Measurements from ENCODE around the gene CNGA4.
"Not testable (repeated sequence)": the region's sequence is repeated elsewhere in the genome, so short reads cannot be mapped to it uniquely, and the experiment has no call there.

CNGA4 gene

DNA sequence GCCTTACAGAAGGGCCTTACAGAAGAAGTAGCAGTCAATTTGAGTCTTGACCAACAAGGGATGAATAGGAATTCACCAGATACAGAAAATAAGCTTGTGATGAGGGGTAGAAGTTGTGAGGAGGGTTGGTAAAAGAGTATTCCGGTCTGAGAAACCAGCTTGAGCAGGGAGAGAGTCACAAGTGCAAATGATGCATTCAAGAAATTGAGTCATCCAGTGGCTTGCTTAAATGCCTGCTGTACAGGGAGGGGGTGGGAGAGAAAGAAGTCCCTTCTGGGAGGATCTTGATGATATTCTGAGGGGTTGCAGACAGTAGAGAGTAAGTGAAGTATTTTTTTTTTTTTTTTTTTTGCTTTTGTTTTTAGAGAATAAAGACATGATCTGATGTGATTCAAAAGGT lies 29.9 kb downstream of the CNGA4 start:
- ChIA-PET CTCF (interaction anchor here (0.7 kb wide), 1 partner anchor 759 kb away, joined by 3 read pairs; no protein-coding TSS in a partner anchor), POLR2A (ENCODE audit: low non-redundant PET) (no interaction called here)
- TF ChIP-seq, protein P1, sequence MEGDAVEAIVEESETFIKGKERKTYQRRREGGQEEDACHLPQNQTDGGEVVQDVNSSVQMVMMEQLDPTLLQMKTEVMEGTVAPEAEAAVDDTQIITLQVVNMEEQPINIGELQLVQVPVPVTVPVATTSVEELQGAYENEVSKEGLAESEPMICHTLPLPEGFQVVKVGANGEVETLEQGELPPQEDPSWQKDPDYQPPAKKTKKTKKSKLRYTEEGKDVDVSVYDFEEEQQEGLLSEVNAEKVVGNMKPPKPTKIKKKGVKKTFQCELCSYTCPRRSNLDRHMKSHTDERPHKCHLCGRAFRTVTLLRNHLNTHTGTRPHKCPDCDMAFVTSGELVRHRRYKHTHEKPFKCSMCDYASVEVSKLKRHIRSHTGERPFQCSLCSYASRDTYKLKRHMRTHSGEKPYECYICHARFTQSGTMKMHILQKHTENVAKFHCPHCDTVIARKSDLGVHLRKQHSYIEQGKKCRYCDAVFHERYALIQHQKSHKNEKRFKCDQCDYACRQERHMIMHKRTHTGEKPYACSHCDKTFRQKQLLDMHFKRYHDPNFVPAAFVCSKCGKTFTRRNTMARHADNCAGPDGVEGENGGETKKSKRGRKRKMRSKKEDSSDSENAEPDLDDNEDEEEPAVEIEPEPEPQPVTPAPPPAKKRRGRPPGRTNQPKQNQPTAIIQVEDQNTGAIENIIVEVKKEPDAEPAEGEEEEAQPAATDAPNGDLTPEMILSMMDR (conservative IDR thresholded peaks at IDR 0.05; ENCODE audit: low read depth) = no peak
- H3K27ac ChIP-seq = no peak overlapping the region
- no peak for DNase-seq (ENCODE audit: low spot score)

DNA sequence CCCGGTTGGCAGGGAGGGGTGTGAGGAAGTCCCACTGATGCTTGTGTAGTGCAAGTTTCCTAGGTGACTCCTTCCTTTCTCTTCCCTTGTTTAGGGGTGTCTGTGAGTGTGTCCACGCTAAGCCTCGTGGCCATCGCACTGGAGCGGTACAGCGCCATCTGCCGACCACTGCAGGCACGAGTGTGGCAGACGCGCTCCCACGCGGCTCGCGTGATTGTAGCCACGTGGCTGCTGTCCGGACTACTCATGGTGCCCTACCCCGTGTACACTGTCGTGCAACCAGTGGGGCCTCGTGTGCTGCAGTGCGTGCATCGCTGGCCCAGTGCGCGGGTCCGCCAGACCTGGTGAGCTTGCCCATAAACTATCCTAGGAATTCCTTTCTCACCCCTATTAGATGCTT lies 31.1 kb downstream of the CNGA4 start:
- TF ChIP-seq, protein P1 (conservative IDR thresholded peaks at IDR 0.05; ENCODE audit: low read depth) = no peak
- POLR2A ChIA-PET (ENCODE audit: low non-redundant PET) = no interaction called here
- DNase-seq (ENCODE audit: low spot score) = no peak
- H3K27ac ChIP-seq = no peak overlapping the region
- CTCF ChIA-PET = no interaction called here

DNA sequence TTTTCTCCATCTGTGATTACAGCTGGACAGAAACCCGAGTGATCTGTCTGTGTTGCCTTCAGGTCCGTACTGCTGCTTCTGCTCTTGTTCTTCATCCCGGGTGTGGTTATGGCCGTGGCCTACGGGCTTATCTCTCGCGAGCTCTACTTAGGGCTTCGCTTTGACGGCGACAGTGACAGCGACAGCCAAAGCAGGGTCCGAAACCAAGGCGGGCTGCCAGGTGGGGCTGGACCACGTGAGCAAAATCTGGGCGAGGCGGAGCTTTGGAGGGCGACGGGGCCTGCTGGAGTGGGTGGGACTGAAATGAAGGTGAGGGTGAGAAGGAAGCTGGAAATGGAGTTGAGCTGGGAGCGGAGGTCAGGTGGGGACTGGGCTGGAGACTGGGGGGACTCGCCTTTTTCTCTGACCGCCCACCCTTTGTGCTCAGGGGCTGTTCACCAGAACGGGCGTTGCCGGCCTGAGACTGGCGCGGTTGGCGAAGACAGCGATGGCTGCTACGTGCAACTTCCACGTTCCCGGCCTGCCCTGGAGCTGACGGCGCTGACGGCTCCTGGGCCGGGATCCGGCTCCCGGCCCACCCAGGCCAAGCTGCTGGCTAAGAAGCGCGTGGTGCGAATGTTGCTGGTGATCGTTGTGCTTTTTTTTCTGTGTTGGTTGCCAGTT lies 31.8 kb downstream of the CNGA4 start:
- ChIA-PET CTCF (no interaction called here), POLR2A (ENCODE audit: low non-redundant PET) (no interaction called here)
- DNase-seq (ENCODE audit: low spot score) = no peak
- TF ChIP-seq, protein P1 (conservative IDR thresholded peaks at IDR 0.05; ENCODE audit: low read depth) = no peak
- no peak overlapping the region for H3K27ac ChIP-seq

DNA sequence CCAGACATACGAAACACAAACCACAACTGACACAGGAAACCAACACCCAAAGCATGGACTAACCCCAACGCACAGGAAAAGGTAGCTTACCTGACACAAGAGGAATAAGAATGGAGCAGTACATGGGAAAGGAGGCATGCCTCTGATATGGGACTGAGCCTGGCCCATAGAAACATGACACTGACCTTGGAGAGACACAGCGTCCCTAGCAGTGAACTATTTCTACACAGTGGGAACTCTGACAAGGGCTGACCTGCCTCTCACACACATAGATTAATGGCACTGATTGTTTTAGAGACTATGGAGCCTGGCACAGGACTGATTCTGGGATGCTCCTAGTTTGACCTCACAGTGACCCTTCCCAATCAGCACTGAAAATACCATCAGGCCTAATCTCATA lies 32.7 kb downstream of the CNGA4 start:
- POLR2A ChIA-PET (ENCODE audit: low non-redundant PET) = no interaction called here
- TF ChIP-seq, protein P1 (conservative IDR thresholded peaks at IDR 0.05; ENCODE audit: low read depth) = no peak
- CTCF ChIA-PET = no interaction called here
- DNase-seq (ENCODE audit: low spot score) = no peak
- H3K27ac ChIP-seq = no peak overlapping the region

DNA sequence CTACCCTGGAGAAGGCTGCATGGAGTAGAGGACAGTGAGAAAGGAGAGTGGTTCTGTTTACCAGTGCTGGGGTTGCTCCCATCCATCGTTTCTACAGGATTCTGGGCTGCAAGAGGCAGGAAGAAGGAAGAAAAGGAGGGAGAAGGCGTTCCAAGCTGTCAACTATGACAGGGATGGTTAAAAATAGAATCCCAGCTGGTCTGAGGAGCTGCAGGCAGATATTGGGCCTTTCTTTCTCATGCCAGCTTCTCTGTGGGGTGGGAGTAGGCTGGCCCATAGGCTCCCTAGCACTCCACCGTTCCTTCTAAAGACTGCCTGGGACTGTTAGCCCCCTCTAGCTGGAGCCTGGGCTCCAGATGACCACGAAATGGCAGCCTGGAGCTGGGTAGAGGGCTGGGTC lies 34.3 kb downstream of the CNGA4 start:
- no peak for DNase-seq (ENCODE audit: low spot score)
- ChIA-PET CTCF (no interaction called here), POLR2A (ENCODE audit: low non-redundant PET) (no interaction called here)
- H3K27ac ChIP-seq = no peak overlapping the region
- TF ChIP-seq, protein P1 (conservative IDR thresholded peaks at IDR 0.05; ENCODE audit: low read depth) = no peak

DNA sequence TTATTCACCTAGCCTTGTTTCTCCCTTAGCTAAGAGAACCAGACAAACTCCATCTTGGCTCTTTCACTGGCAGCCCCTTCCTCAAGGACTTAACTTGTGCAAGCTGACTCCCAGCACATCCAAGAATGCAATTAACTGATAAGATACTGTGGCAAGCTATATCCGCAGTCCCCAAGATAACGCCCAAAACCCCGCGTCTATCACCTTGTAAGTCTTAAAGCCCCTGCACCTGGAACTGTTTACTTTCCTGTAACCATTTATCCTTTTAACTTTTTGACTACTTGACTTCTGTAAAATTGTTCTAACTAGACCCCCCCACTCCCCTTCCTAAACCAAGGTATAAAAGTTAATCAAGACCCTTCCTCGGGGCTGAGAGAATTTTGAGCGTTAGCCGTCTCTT lies 41.9 kb downstream of the CNGA4 start:
- DNase-seq (ENCODE audit: low spot score); POLR2A ChIA-PET (ENCODE audit: low non-redundant PET); H3K27ac ChIP-seq; CTCF ChIA-PET: not testable (repeated sequence)

DNA sequence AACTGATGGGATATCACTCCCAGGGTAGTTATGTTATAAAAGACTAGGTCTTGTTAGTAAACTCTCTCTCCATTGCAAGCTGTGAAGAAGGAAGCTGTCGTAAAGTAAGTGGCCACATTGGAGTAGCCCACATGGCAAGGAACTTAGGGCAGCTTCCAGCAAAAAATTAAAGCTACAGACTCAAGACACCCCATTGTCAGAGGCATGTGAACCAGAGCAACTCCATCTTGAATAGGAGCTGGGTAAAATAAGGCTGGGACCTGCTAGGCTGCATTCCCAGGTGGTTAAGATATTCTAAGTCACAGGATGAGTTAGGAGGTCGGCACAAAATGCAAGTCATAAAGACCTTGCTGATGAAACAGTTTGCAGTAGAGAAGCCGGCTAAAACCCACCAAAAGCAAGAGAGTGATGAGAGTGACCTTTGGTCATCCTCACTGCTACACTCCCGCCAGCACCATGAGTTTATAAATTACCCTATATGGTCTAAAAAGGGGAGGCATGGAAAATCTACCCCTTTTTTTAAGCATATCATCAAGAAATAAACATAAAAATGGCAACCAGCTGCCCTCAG lies 44.6 kb downstream of the CNGA4 start:
- POLR2A ChIA-PET (ENCODE audit: low non-redundant PET) = no interaction called here
- CTCF ChIA-PET = interaction anchor here (1.6 kb wide), 1 partner anchor 32 kb away, joined by 4 read pairs; no protein-coding TSS in a partner anchor
- no peak for DNase-seq (ENCODE audit: low spot score)
- TF ChIP-seq, protein P1 (conservative IDR thresholded peaks at IDR 0.05; ENCODE audit: low read depth) = no peak
- no peak overlapping the region for H3K27ac ChIP-seq
